ENCODE data around the gene ZNF778.

ZNF778 gene

GRCh38 chr16:89278441-89279240, 61.1 kb downstream of the ZNF778 start:
- no peak for FAIRE-seq

- FAIRE-seq = no peak
These were observed 62.4 kb downstream of the ZNF778 start for GRCh38 chr16:89279666-89280481.

GRCh38 chr16:89280546-89281188, 63.2 kb downstream of the ZNF778 start:
- no peak for FAIRE-seq

- no peak for FAIRE-seq
These were observed 63.7 kb downstream of the ZNF778 start for GRCh38 chr16:89281189-89281577.

- FAIRE-seq = no peak
These were observed 64.3 kb downstream of the ZNF778 start for GRCh38 chr16:89281829-89282228.

GRCh38 chr16:89282523-89282922, 65.0 kb downstream of the ZNF778 start:
- no peak for FAIRE-seq

- no peak for FAIRE-seq
These were observed 65.9 kb downstream of the ZNF778 start for GRCh38 chr16:89283449-89283848.

GRCh38 chr16:89285381-89285780, 67.9 kb downstream of the ZNF778 start:
- no peak for FAIRE-seq

GRCh38 chr16:89286096-89286495, 68.6 kb downstream of the ZNF778 start:
- FAIRE-seq = no peak
